HG02943 (cell line): ENCODE measurements around the gene HNRNPR.
"Not testable (repeated sequence)": the region's sequence is repeated elsewhere in the genome, so short reads cannot be mapped to it uniquely, and the experiment has no call there.

Experiments
- ATAC-seq: cut with Tn5 transposase; IDR thresholded peaks from one replicate; pipeline ENCODE4 v1.9.1; 2021; ENCODE audit warnings: mild to moderate bottlenecking, low read depth, moderate library complexity; ENCODE audit not compliant: unreplicated experiment

The HNRNPR gene

GRCh38 chr1:23258082-23258481 is 86.0 kb downstream of the HNRNPR start:
- not testable (repeated sequence) for ATAC-seq

- not testable (repeated sequence) for ATAC-seq
Measured at GRCh38 chr1:23257371-23257770, 86.7 kb downstream of the HNRNPR start.
